SH-SY5Y (cell line): ENCODE measurements around the gene GNB4.

Experiments used
- GATA2 ChIP-seq: IDR thresholded peaks from 2 replicates; pipeline ENCODE4 v1.6.1; 2011; ENCODE audit warnings: mild to moderate bottlenecking, low read depth, low read length
- GATA3 ChIP-seq: IDR thresholded peaks from 2 replicates; pipeline ENCODE4 v1.6.1; 2011; ENCODE audit warnings: low read depth, mild to moderate bottlenecking, low read length, moderate library complexity

DNA sequence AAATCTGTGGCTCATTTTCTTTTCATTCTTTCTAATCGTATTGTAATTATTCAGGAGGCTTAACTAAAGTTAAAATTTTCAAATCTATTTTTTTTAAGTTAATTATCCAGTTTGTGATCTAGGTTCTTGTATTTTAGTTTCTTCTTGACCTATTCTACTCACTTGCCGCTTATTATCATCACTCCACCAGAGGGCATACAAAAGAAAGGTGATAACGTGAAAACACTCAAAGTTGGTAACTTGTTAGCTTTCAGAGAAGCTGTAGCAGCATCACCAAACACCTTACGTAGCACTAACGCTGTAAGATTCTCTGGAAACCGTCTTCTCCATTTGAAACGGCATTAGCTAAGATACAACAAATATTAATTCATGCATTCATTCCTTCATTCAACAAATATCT is 4.8 kb downstream of the GNB4 start:
- TF ChIP-seq GATA3 (no peak), GATA2 (no peak)
